ENCODE results near the gene ISCA1.

GRCh38 chr9:86304236-86304730 lies 21.9 kb upstream of the ISCA1 start:
- no peak for TF ChIP-seq ZFP3 (CRISPR knock-in tag; IDR thresholded peaks at IDR 0.05)
- no peak for TF ChIP-seq PATZ1 (CRISPR knock-in tag; IDR thresholded peaks at IDR 0.05; ENCODE audit: borderline replicate concordance)
- no peak for TF ChIP-seq CREB5 (CRISPR knock-in tag; IDR thresholded peaks at IDR 0.05; ENCODE audit: low read depth)

Measured in SK-N-SH treated with all-trans-retinoic acid at 6 μM for 48 hours (cell line).